CD4-positive, alpha-beta T cell (primary cell): ENCODE results near the gene C11orf52. TPM values are rescaled to one million over a fixed set of nuclear protein-coding genes. Genes with fewer than 3 reads are reported as not detected.

Experiments used
- ATAC-seq: fragments of 200-7000 bp; cut with Tn5 transposase; one replicate; pipeline ENCODE4 v1.10.0; 2022; ENCODE audit warnings: mild to moderate bottlenecking; ENCODE audit not compliant: poor library complexity
- CTCF ChIA-PET: fragments of 350-600 bp; sonication (Branson Sonifier 250); formaldehyde crosslinking; loops from one replicate; lab custom pipeline; 2021; ENCODE audit warnings: antibody characterized with exemption, inconsistent platforms; lab: Charles Lee
- POLR2A ChIA-PET: fragments of 350-600 bp; sonication (Branson Sonifier 250); formaldehyde crosslinking; loops from one replicate; lab custom pipeline; 2021; ENCODE audit warnings: antibody characterized with exemption, inconsistent platforms; lab: Charles Lee
- DNase-seq, 14 experiments: peaks; one replicate each; pipeline ENCODE4 v3.0.0-alpha.2; 2013 to 2020; ENCODE audit warnings: mixed read lengths in 2 of 14
- H3K27ac ChIP-seq, 2 donors: one replicate each; pipeline versions ENCODE4 v1.5.1 to v1.7.0; 2013; ENCODE audit warnings: low read length in 2 of 2, low read depth in 1 of 2, mild to moderate bottlenecking in 1 of 2
- H3K27me3 ChIP-seq, 2 experiments: 1 replicate in 1 of 2; 2 replicates in 1 of 2; pipeline versions ENCODE4 v1.6.1 to v1.7.0; 2013; ENCODE audit warnings: low read length in 2 of 2, control low read depth in 1 of 2, mild to moderate bottlenecking in 1 of 2, moderate library complexity in 1 of 2; ENCODE audit not compliant: insufficient read depth in 2 of 2, control insufficient read depth in 1 of 2
- H3K36me3 ChIP-seq: one replicate; pipeline ENCODE4 v1.6.1; 2013; ENCODE audit warnings: low read length, control low read depth; ENCODE audit not compliant: insufficient read depth
- H3K4me1 ChIP-seq: one replicate; pipeline ENCODE4 v1.6.1; 2013; ENCODE audit warnings: low read length, control low read depth; ENCODE audit not compliant: insufficient read depth
- H3K4me3 ChIP-seq: one replicate; pipeline ENCODE4 v1.5.1; 2013; ENCODE audit warnings: mild to moderate bottlenecking, low read length, moderate library complexity
- H3K9me3 ChIP-seq, 2 experiments: 1 replicate in 1 of 2; 2 replicates in 1 of 2; pipeline versions ENCODE4 v1.6.1 to v1.7.0; 2013; ENCODE audit warnings: low read length in 2 of 2, mild to moderate bottlenecking in 2 of 2, control low read depth in 1 of 2, moderate library complexity in 1 of 2; ENCODE audit not compliant: control insufficient read depth in 1 of 2, insufficient read depth in 1 of 2
- H3K27ac Mint-ChIP-seq: one replicate; pipeline ENCODE4 v1.8.0; 2020; ENCODE audit warnings: mixed read lengths
- H3K27me3 Mint-ChIP-seq: one replicate; pipeline ENCODE4 v1.8.0; 2021; ENCODE audit warnings: mixed read lengths
- H3K36me3 Mint-ChIP-seq: one replicate; pipeline ENCODE4 v1.8.0; 2021; ENCODE audit warnings: low read depth, mixed read lengths
- H3K4me1 Mint-ChIP-seq: one replicate; pipeline ENCODE4 v1.8.0; 2021; ENCODE audit warnings: low read depth, mixed read lengths
- H3K4me3 Mint-ChIP-seq: one replicate; pipeline ENCODE4 v1.8.0; 2020; ENCODE audit warnings: mild to moderate bottlenecking, mixed read lengths
- H3K9me3 Mint-ChIP-seq: one replicate; pipeline ENCODE4 v1.8.0; 2020; ENCODE audit warnings: mixed read lengths
- intact Hi-C, 2 experiments: fragments of 100-400 bp; cut with DNase I in 1 of 2; cut with micrococcal nuclease in 1 of 2; formaldehyde crosslinking; loops; one replicate each; pipeline versions ENCODE4 v1.15.1 to v1.9.0; 2023 to 2025; cut with DNase I, micrococcal nuclease
- total RNA-seq, 174 experiments: library from RNA in 2 of 174; stranded (reverse) in 2 of 174; gene quantifications; one replicate each; pipeline ENCODE4 v1.2.3 and lab custom pipeline; 2021 to 2026
- TF ChIP-seq, protein P1 (sequence below): fragments of 200-600 bp; IDR thresholded peaks from one replicate; pipeline ENCODE4 v1.8.0; 2022; ENCODE audit warnings: antibody characterized with exemption, mild to moderate bottlenecking

Gene C11orf52
- total RNA-seq, 2 experiments from 2014 or later = not detected

DNA sequence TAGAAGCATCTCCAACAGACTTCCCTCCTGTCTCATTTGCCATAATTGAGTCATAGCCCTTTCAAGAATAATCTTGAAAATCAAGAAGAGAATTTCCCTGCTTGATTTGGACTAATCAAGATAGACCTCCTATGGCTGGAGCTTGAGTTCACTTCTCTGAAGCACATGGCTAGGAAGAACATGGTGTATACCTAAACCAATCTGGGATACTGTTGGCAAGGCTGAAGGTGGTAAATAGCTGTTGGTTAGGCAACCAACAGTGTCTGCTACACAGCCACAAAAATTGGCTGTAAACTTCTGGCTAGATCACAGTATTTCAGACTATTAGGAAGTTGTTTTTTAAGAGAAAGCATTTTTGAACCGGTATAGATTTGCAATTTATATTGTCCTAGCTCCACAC is 12.0 kb upstream of the C11orf52 start:
- H3K4me1 ChIP-seq = no peaks in the 10 kb centered on the region
- CTCF ChIA-PET = no interaction called here
- intact Hi-C loops = no loop called here
- H3K27ac ChIP-seq = no peak overlapping the region
- no peak overlapping the region for H3K27ac Mint-ChIP-seq
- H3K27me3 Mint-ChIP-seq = peaks cover 34% of the 10 kb centered on the region
- H3K4me3 ChIP-seq = no peak overlapping the region
- H3K27me3 ChIP-seq = peaks cover 2 to 14% of the 10 kb centered on the region in 2 experiments
- H3K4me1 Mint-ChIP-seq = no peaks in the 10 kb centered on the region
- peaks cover 4% of the 10 kb centered on the region for H3K36me3 Mint-ChIP-seq
- H3K9me3 Mint-ChIP-seq = no peaks in the 10 kb centered on the region
- no peak for DNase-seq
- H3K9me3 ChIP-seq = peaks cover 0 to 4% of the 10 kb centered on the region in 2 experiments
- TF ChIP-seq, protein P1, sequence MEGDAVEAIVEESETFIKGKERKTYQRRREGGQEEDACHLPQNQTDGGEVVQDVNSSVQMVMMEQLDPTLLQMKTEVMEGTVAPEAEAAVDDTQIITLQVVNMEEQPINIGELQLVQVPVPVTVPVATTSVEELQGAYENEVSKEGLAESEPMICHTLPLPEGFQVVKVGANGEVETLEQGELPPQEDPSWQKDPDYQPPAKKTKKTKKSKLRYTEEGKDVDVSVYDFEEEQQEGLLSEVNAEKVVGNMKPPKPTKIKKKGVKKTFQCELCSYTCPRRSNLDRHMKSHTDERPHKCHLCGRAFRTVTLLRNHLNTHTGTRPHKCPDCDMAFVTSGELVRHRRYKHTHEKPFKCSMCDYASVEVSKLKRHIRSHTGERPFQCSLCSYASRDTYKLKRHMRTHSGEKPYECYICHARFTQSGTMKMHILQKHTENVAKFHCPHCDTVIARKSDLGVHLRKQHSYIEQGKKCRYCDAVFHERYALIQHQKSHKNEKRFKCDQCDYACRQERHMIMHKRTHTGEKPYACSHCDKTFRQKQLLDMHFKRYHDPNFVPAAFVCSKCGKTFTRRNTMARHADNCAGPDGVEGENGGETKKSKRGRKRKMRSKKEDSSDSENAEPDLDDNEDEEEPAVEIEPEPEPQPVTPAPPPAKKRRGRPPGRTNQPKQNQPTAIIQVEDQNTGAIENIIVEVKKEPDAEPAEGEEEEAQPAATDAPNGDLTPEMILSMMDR = no peak
- POLR2A ChIA-PET = no interaction called here
- no peak overlapping the region for H3K4me3 Mint-ChIP-seq
- no peaks in the 10 kb centered on the region for H3K36me3 ChIP-seq
- no peak for ATAC-seq

DNA sequence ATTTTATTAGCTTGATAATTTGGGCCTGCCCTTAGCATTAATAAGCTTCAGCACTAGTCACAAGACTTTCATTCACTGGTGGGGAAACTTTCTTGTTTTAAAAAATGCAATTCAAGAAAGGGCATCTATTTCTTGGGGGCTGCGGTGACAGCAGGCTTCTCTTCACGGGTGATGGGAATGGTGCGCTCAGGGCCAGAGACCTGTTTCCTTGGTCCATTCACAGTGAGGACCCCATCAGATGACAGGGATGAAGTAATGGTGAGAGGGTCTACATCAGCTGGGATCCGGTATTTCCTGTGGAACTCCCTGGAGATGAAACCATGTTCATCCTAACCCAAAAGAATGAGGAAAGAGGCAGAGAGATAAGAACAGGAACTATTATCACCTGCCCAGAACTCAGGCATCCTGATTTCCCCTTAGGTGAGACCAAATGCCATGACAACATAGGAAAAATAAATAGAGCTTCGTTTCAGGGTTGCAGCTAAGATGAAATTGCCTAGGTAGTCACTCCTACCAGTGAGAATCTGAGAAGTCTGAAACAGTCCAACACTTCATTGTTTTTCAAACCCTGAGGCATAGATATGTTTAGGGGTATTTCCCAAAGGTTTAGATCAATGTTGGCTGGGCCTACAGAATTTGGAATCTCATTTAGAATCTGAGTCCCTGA is 9.9 kb upstream of the C11orf52 start:
- Mint-ChIP-seq H3K36me3 (peaks cover 4% of the 10 kb centered on the region), H3K4me1 (no peaks in the 10 kb centered on the region), H3K9me3 (no peaks in the 10 kb centered on the region), H3K4me3 (no peak overlapping the region), H3K27ac (no peak overlapping the region), H3K27me3 (peaks cover 46% of the 10 kb centered on the region)
- H3K9me3 ChIP-seq = peaks cover 0 to 7% of the 10 kb centered on the region in 2 experiments
- DNase-seq (no peak), ATAC-seq (no peak)
- no peaks in the 10 kb centered on the region for H3K4me1 ChIP-seq
- ChIA-PET POLR2A (no interaction called here), CTCF (no interaction called here)
- peaks cover 16 to 26% of the 10 kb centered on the region in 2 experiments for H3K27me3 ChIP-seq
- H3K4me3 ChIP-seq = no peak overlapping the region
- TF ChIP-seq, protein P1 = no peak
- no peaks in the 10 kb centered on the region for H3K36me3 ChIP-seq
- H3K27ac ChIP-seq = no peak overlapping the region
- intact Hi-C loops = no loop called here

DNA sequence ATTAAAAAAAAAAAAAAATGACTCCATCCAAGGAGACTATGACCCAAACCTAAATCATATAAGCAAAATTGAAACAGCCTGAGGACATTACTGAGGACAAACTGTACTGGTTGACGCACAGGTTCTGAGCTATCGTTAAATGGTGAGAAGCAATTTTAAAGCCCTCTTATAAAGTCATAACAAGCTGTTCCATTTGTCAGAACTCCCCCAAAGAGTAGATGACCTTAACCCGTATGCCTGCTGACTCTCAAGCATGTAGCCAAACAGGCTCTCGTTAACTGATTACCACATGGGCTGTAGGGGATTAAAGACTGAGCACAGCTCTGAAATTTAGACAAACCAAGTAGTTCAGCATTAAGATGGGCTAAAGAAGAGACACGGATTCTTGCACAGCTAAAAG is 9.3 kb upstream of the C11orf52 start:
- DNase-seq (no peak), ATAC-seq (no peak)
- Mint-ChIP-seq H3K36me3 (peaks cover 4% of the 10 kb centered on the region), H3K27me3 (peaks cover 51% of the 10 kb centered on the region), H3K9me3 (no peaks in the 10 kb centered on the region), H3K27ac (no peak overlapping the region), H3K4me1 (no peaks in the 10 kb centered on the region), H3K4me3 (no peak overlapping the region)
- Histone ChIP-seq H3K4me1 (no peaks in the 10 kb centered on the region), H3K36me3 (no peaks in the 10 kb centered on the region), H3K27me3 (peaks cover 21 to 32% of the 10 kb centered on the region in 2 experiments), H3K4me3 (no peak overlapping the region), H3K27ac (no peak overlapping the region), H3K9me3 (peaks cover 0 to 7% of the 10 kb centered on the region in 2 experiments)
- CTCF ChIA-PET = no interaction called here
- intact Hi-C loops = no loop called here
- POLR2A ChIA-PET = no interaction called here
- TF ChIP-seq, protein P1 = no peak
